ENCODE results near the gene NR1H3. TPM values are rescaled to one million over a fixed set of nuclear protein-coding genes. Genes with fewer than 3 reads are reported as not detected.

NR1H3 gene
- total and polyA plus RNA-seq, 4 donors = 52.8 to 57.3 (median 55.6) TPM

DNA sequence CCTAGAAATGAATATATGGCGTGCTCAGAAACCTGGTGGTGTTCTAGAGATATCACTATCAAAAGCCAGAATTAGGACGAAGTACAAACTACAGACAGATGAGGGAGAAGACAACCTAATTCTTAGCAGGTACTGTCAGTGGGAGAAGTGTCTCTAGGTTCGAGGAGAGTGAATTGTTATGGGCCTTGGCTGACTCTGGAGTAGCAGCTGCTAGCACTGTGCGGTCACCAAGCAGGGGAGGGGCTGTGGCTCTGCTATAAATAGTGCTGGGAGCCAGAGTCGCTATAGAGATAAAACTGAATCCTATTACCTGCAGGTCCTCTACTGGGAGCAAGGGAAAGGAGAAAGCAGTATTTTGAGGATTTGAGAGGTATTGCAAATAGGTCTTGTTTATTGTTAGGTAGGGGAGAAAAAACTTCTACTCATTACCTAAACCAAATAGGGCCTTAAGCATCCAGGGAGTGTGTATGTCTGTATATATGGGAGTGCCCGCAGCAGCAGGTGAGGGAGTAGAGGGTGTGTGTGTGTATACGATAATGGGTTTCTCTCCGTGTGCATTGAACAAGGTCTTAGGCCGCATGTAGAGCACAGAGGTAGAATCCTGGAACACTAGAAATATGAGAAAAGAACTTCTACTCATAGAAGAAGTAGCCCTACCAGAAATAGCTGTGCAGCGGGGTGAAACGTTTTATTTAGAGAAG is 14.3 kb downstream of the NR1H3 start:
- TF ChIP-seq YY1 (IDR thresholded peaks at IDR 0.05) = no peak
- TF ChIP-seq FOXA1 (IDR thresholded peaks at IDR 0.05) = no peak
- TF ChIP-seq, protein P1, sequence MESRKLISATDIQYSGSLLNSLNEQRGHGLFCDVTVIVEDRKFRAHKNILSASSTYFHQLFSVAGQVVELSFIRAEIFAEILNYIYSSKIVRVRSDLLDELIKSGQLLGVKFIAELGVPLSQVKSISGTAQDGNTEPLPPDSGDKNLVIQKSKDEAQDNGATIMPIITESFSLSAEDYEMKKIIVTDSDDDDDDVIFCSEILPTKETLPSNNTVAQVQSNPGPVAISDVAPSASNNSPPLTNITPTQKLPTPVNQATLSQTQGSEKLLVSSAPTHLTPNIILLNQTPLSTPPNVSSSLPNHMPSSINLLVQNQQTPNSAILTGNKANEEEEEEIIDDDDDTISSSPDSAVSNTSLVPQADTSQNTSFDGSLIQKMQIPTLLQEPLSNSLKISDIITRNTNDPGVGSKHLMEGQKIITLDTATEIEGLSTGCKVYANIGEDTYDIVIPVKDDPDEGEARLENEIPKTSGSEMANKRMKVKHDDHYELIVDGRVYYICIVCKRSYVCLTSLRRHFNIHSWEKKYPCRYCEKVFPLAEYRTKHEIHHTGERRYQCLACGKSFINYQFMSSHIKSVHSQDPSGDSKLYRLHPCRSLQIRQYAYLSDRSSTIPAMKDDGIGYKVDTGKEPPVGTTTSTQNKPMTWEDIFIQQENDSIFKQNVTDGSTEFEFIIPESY (IDR thresholded peaks at IDR 0.05) = no peak
- TF ChIP-seq, protein P2, sequence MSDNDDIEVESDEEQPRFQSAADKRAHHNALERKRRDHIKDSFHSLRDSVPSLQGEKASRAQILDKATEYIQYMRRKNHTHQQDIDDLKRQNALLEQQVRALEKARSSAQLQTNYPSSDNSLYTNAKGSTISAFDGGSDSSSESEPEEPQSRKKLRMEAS (IDR thresholded peaks at IDR 0.05) = no peak
- no peak for TF ChIP-seq EGR1 (IDR thresholded peaks at IDR 0.05; ENCODE audit: low read depth in 2 of 2)
- TF ChIP-seq, protein P3, sequence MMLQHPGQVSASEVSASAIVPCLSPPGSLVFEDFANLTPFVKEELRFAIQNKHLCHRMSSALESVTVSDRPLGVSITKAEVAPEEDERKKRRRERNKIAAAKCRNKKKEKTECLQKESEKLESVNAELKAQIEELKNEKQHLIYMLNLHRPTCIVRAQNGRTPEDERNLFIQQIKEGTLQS (IDR thresholded peaks at IDR 0.05) = no peak
- no peak for TF ChIP-seq RXRA (IDR thresholded peaks at IDR 0.05)
- TF ChIP-seq HNF4G (IDR thresholded peaks at IDR 0.05) = no peak
- TF ChIP-seq GABPA (IDR thresholded peaks at IDR 0.05 in 1 of 2, conservative IDR thresholded peaks at IDR 0.05 in 1 of 2) = no peak
- no peak for TF ChIP-seq TAF1 (conservative IDR thresholded peaks at IDR 0.05)
- TF ChIP-seq, protein P4, sequence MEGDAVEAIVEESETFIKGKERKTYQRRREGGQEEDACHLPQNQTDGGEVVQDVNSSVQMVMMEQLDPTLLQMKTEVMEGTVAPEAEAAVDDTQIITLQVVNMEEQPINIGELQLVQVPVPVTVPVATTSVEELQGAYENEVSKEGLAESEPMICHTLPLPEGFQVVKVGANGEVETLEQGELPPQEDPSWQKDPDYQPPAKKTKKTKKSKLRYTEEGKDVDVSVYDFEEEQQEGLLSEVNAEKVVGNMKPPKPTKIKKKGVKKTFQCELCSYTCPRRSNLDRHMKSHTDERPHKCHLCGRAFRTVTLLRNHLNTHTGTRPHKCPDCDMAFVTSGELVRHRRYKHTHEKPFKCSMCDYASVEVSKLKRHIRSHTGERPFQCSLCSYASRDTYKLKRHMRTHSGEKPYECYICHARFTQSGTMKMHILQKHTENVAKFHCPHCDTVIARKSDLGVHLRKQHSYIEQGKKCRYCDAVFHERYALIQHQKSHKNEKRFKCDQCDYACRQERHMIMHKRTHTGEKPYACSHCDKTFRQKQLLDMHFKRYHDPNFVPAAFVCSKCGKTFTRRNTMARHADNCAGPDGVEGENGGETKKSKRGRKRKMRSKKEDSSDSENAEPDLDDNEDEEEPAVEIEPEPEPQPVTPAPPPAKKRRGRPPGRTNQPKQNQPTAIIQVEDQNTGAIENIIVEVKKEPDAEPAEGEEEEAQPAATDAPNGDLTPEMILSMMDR (IDR thresholded peaks at IDR 0.05; ENCODE audit: low read depth, low read length, missing input control) = no peak
- no peak for TF ChIP-seq FOXA2 (IDR thresholded peaks at IDR 0.05)
- no peak for TF ChIP-seq RAD21 (IDR thresholded peaks at IDR 0.05)
- TF ChIP-seq NR2F2 (IDR thresholded peaks at IDR 0.05) = no peak
- no peak for TF ChIP-seq HNF4A (conservative IDR thresholded peaks at IDR 0.05)
- TF ChIP-seq SP1 (IDR thresholded peaks at IDR 0.05) = no peak
- TF ChIP-seq, protein P5, sequence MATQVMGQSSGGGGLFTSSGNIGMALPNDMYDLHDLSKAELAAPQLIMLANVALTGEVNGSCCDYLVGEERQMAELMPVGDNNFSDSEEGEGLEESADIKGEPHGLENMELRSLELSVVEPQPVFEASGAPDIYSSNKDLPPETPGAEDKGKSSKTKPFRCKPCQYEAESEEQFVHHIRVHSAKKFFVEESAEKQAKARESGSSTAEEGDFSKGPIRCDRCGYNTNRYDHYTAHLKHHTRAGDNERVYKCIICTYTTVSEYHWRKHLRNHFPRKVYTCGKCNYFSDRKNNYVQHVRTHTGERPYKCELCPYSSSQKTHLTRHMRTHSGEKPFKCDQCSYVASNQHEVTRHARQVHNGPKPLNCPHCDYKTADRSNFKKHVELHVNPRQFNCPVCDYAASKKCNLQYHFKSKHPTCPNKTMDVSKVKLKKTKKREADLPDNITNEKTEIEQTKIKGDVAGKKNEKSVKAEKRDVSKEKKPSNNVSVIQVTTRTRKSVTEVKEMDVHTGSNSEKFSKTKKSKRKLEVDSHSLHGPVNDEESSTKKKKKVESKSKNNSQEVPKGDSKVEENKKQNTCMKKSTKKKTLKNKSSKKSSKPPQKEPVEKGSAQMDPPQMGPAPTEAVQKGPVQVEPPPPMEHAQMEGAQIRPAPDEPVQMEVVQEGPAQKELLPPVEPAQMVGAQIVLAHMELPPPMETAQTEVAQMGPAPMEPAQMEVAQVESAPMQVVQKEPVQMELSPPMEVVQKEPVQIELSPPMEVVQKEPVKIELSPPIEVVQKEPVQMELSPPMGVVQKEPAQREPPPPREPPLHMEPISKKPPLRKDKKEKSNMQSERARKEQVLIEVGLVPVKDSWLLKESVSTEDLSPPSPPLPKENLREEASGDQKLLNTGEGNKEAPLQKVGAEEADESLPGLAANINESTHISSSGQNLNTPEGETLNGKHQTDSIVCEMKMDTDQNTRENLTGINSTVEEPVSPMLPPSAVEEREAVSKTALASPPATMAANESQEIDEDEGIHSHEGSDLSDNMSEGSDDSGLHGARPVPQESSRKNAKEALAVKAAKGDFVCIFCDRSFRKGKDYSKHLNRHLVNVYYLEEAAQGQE (IDR thresholded peaks at IDR 0.05) = no peak
- TF ChIP-seq JUND (IDR thresholded peaks at IDR 0.05) = no peak
- H3K9me3 ChIP-seq (ENCODE audit: control insufficient read depth in 4 of 4, low read length in 3 of 4) = no peaks in the 10 kb centered on the region
- no peak for DNase-seq (ENCODE audit: low spot score)
- no peak overlapping the region for H3K9ac ChIP-seq (ENCODE audit: low read depth in 1 of 2, low read length in 2 of 2)
- peaks cover 12 to 28% (median 22%) of the 10 kb centered on the region in 4 donors for H3K36me3 ChIP-seq (ENCODE audit: control insufficient read depth in 4 of 4, insufficient read depth in 3 of 4, low read depth in 1 of 4, low read length in 3 of 4)
- peaks cover 0 to 28% (median 20%) of the 10 kb centered on the region in 4 donors for H3K4me1 ChIP-seq (ENCODE audit: control insufficient read depth in 4 of 4, insufficient read depth in 4 of 4, low read length in 3 of 4)
- no peak overlapping the region for H3K27ac ChIP-seq (ENCODE audit: low read depth in 1 of 2, low read length in 2 of 2)
- H3K4me3 ChIP-seq (ENCODE audit: low read depth in 1 of 3, low read length in 3 of 3) = no peak overlapping the region
- H3K27me3 ChIP-seq (ENCODE audit: control insufficient read depth in 4 of 4, insufficient read depth in 4 of 4, low read length in 3 of 4) = no peaks in the 10 kb centered on the region
- WGBS = 78% methylated on average over 11 of the region's 11 CpGs

All from liver (tissue), 9 donors.